Head of caudate nucleus (tissue), 42 donors: ENCODE data around the gene ZIC2.
"Not testable (repeated sequence)": the region's sequence is repeated elsewhere in the genome, so short reads cannot be mapped to it uniquely, and the experiment has no call there.

ENCODE experiments used
- DNase-seq, 42 donors: peaks; one replicate each; pipeline versions ENCODE4 v3.0.0 to v3.0.0-alpha.2; 2020 to 2021; ENCODE audit warnings: mixed read lengths in 7 of 42
- intact Hi-C: fragments of 100-400 bp; cut with DNase I; formaldehyde crosslinking; loops from one replicate; pipeline ENCODE4 v1.15.0; 2022

The ZIC2 gene

DNA sequence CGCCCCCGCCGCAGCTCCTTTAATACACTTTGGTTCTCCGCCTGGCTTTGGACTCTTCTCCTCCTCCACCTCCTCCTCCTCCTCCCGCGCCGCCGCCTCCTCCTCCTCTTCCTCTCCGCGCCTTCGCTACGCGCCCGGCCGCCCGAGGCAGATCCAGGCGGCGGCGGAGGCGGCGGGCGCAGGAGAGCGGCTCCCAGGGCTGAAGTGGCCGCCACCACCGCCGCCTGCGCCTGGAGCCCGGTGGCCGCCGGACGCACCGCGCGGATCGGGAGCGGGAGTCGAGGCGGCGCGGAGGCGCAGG lies at the start of gene ZIC2:
Gene ZIC2, plus strand, starts transcription at position 50 of the 301 bp plus-strand sequence. CDS start 281 bp downstream, outside the sequence.
- DNase-seq, result no peak
- intact Hi-C loops, result no loop called here

DNA sequence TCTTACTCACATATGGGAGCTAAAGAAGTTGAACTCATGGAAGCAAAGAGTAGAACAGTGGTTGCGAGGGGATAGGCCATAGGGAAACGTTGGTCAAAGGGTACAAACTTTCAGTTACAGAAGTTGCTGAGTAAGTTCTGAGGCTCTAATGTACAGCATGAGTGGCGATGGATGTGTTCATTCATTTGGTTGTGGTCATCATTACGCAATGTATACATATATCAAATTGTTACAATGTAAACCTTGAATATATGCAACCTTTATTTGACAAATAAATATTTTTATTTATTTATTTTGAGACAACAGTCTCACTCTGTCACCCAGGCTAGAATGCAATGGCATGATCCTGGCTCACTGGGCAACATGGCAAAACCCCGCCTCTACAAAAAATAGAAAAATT lies 48.7 kb upstream of the ZIC2 start:
- intact Hi-C loops, result no loop called here
- DNase-seq, result no peak

DNA sequence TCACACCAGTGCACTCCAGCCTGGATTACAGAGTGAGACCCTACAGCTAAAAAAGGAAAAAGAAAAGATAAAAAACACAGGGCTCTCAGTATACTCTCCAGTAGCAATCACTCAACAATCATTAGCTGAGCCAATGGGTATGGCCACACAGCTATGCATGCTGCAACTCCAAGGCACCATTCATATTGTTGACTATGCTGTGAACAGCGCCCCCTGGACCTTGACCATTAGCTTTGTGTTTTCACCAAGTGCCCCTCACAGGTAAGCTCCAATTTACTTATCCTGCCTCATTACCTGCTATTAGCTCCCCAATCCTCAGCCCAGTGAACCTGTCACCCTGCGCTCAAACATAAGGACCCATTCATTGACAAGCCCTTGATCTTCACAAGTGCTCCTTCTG lies 45.8 kb upstream of the ZIC2 start:
- intact Hi-C loops, result no loop called here

DNA sequence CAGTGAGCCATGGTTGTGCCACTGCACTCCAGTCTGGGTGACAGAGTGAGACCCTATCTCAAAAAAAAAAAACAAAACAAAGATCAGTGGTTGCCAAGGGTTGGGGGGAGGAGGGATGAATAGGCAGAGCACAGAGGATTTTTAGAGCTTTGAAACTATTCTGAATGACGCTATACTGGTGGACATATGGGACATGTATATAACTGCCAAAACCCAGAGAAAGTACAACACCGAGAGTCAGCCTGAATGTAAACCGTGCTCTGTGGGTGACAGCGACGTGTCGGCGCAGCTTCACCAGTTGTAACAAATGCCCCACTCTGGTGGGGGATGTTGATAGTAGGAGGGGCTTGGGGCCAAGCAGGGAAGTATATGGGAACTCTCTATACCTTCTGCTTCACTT lies 42.9 kb upstream of the ZIC2 start:
- no peak for DNase-seq
- intact Hi-C loops, result no loop called here

More for the DNA sequence above, 45.8 kb upstream of the ZIC2 start:
- no peak for DNase-seq

DNA sequence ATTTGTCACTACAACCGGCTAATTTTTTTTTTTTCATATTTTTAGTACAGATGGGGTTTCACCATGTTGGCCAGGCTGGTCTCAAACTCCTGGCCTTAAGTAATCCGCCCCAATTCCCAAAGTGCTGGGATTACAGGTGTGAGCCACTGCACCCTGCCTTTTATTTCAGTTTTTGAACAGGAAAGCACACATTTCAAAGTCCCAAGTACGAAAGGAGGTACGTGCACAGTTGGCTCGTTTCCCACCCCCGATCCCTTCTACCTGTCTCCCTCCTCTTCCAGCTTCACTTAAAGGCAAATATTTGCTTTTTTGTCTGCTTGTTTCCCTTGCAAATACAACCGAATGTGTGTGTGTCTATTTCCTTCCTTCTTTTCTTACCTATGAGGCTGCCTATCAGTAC lies 40.5 kb upstream of the ZIC2 start:
- intact Hi-C loops, result no loop called here

DNA sequence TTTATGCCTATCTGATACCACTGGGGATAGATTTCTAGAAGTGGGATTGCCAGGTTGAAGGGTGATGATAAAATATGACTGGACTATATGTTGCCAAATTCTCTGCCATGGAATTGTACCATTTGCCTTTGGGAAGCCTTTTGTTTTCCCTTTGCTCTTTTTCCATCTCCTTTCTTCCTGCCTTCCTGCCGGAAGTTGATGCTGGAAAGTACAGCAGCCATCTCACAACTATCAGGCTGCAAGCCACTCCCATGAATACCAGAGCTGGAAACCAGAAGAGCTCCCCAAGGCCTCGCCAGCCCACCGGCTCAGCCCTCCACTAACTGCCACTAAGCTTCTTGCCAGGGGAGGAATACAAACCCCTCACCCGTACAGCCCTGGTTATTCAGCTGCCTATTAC lies 39.7 kb upstream of the ZIC2 start:
- no peak for DNase-seq
- intact Hi-C loops, result no loop called here

More for the DNA sequence above, 40.5 kb upstream of the ZIC2 start:
- DNase-seq, result no peak

DNA sequence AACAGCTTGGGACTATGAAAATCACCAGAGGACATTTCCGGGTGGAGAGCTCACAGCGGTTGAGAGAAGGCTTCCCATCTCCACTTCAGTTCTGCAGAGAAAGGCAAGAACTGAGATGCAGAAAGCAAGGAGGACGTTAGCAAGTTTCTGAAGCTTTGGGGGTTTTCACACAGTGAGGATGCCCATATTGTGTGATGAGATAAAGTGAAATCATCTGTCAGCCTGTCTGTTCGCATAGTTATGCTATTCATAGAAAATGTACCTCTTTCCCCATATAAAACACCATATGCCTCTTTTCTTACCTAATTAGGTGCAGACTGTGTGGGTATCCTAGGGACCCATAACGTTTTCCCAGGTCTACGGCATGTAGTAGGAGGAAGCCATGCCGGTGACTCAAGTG lies 37.5 kb upstream of the ZIC2 start:
- intact Hi-C loops, result no loop called here
- DNase-seq, result no peak

DNA sequence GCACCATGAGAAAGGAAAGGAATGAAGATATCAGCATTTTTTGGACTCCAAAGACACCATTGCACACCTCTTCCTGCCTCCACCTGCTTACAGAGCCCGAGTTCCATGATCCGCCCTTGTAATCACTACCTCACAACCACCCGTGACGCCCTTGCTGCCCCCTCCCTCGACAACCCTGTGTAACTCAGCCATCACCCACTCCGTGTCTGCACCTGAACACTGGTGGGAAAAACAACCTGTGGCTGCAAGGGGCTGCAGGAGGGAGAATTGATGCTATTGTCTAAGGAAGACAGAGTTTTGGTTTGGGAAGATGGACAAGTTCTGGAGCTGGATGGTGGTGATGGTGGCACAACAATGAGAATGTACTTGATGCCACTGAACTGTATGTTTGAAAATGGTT lies 37.0 kb upstream of the ZIC2 start:
- DNase-seq, result no peak
- intact Hi-C loops, result no loop called here

DNA sequence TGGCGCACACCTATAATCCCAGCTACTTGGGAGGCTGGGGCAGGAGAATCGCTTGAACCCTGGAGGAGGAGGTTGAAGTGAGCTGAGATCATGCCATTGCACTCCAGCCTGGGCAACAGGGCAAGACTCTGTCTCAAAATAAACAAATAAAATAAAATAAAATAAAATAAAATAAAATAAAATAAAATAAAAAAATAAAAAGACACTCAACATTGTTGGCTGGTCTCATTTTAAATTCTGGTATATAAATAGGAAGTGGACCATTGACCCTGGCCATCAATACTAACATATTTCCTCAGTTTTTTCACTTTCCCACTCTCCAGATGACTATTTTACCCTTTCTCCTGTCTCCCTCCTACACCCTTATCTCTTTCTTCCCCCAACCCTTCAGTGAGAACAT lies 36.1 kb upstream of the ZIC2 start:
- intact Hi-C loops, DNase-seq: not testable (repeated sequence)

DNA sequence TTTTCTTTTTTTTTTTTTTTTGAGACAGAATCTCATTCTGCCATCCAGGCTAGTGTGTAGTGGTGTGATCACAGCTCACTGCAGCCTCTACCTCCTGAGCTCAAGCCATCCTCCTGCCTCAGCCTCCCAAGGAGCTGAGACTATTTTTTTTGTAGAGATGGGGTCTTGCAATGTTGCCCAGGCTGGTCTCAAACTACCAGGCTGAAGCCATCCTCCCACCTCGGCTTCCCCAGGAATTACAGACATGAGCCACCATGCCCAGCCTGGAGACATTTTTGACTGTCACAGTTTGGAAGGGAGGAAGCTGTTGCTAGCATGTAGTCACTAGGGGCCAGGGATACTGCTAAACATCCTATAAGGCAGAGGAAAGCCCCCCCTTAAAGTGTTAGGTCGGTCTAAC lies 33.9 kb upstream of the ZIC2 start:
- intact Hi-C loops, result no loop called here
- DNase-seq, result no peak

DNA sequence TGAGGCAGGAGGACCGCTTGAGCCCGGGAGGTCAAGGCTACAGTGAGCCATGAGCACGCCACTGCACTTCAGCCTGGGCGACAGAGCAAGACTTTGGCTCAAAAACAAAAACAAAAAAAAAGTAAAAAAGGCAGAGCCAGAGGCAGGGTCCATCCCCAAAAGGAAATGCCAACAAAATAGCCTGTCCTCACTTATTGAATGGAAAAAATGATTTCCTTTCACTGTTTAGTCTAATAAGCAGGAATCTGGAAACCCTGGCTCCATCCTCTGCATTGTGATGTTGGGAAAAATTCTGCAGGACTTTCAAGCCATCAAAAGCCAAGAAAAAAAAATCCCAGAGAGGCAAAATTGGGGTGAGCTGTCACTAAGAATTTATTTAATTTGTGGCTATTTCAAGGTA lies 33.2 kb upstream of the ZIC2 start:
- intact Hi-C loops, result no loop called here
- DNase-seq, result no peak

DNA sequence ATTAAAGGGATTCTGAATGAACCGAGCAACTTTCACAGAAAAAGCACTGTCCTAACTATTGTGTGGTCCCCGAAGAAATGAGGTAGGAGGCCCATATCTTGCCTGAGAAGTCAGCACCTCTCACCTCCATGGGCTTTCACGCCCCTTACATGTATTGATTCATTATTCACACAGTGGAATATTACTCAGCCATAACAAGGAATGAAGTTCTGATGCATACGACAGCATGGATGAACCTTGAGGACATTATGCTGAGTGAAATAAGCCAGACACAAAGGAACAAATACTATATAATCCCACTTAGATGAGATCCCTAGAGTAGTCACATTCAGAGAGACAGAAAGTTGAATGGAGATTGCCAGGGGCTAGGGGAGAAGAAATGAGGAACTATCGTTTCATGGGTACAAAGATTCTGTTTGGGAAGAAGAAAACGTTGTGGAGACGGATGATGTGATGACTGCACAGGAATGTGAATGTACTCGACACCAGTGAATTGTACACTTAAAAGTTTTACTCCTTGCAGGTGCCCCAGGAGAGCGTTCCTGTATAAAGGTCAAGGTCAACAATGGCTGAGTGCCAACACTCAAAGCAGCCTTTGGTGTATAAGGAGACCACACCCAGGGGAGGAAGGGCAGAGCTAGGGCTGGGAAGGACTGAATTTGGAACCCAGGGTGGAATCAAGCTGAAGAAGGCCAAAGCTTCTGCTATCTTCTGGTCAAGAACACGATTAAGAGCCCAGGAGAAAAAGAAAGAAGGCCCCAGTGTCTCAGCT lies 32.5 kb upstream of the ZIC2 start:
- no peak for DNase-seq
- intact Hi-C loops, result no loop called here

DNA sequence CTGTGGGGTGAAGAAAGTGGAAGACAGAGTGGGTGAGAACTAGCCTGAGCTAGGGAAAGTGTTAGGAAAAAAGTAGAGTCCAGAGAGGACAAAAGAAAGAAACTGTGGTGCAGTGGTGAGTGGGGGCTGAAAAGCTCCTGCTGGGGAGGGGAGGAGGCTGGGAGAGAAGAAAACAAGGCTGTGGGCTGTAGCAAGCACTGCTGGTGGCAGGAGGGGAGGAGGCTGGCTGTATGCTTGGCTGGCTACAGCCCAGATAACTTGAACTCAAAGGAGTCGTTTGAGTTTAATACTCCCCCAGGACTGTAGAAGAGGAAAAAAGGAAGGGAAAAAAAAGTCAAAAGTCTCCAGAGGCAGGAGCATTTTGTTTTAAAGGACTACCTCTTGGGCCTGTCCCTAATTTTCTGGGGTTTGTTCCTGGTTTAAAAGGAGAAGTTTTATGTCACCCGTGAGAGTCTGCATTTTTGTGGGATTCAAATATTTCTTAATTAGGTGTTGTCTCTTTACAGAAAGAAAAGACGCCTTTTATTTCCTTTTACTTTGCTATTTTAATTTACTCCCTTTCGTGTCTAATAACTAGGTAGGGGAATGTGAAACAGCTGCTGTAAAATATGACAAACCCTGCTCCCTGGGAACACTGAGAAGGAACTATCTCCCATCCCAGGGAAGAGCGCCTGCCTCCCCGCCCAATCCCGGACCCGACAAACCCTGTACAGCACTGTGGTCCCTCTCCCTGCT lies 31.7 kb upstream of the ZIC2 start:
- peak in 2 of 42 donors; percentile 35 to 51 for DNase-seq
- intact Hi-C loops, result no loop called here

DNA sequence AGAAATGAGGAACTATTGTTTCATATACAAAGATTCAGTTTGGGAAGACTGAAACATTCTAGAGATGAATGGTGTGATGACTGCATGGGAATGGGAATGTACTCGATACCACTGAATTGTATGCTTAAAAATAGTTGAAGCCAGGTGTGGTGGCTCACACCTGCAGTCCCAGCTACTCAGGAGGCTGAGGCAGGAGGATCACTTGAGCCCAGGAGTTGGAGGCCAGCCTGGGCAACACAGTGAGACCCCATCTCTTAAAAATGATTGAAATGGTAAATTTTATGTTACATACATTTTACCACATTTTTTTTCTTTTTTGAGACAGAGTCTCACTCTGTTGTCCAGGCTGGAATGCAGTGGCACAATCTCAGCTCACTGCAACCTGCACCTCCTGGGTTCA lies 29.9 kb upstream of the ZIC2 start:
- intact Hi-C loops, DNase-seq: not testable (repeated sequence)

DNA sequence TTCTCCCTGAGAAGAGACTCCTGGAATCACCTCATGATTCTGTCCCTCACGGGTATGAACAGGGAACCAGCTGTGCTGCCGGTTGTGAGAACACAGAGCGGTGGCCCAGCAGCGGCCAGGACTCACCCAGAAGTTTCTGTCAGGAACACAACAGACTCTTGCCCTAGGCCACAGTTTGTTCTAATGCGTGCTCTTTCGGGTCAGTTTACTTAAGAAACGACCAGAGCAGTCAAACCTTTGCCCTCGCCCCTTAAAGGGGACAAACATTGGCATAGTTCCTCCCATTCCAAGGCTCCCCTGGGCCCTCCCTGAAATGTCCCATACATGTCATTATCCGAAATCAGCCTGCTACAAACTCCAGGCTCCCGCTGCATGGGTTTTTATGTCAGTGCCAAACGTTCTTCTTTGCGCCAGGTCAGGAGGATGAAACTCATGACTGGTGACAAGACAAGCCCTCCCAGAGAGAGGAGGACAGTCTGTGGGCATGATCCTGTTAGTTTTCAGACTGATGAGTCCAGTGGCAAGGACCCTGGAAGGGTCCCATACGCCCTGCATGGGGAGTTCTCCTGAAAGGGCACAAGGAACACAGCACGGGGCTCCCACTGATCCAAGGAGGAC lies 28.3 kb upstream of the ZIC2 start:
- intact Hi-C loops, result no loop called here

DNA sequence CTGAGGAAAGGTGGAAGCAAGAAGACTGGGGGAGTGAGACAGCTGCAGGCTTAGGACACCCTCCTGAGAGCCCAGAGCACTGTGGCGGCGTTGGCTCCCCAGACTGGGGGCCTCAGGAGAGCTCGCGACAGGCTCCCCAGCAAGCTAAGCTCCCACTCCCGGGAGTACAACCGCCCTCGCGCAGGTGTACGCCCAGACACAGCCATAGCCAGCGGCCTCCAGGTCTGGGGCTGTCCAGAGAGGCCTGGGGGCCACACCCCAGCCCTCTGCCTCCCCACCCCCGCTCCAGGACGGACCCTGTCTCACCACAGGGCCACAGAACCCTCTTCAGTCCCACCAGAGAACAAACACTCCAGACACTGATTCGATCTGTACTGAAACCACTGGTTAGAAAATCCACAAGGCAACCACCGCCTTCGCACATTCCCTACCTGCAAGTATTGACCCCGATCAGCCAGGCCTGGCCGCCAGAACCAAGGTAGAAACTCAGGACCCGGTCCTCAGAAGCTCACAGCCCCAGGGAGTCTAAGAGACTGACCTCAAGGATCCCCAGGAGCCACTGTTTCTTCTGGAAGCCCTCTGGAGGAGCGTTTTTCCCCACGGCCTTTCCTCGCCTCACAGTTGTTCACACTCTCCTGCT lies 26.4 kb upstream of the ZIC2 start:
- no peak for DNase-seq
- intact Hi-C loops, result no loop called here

More for the DNA sequence above, 28.3 kb upstream of the ZIC2 start:
- no peak for DNase-seq

DNA sequence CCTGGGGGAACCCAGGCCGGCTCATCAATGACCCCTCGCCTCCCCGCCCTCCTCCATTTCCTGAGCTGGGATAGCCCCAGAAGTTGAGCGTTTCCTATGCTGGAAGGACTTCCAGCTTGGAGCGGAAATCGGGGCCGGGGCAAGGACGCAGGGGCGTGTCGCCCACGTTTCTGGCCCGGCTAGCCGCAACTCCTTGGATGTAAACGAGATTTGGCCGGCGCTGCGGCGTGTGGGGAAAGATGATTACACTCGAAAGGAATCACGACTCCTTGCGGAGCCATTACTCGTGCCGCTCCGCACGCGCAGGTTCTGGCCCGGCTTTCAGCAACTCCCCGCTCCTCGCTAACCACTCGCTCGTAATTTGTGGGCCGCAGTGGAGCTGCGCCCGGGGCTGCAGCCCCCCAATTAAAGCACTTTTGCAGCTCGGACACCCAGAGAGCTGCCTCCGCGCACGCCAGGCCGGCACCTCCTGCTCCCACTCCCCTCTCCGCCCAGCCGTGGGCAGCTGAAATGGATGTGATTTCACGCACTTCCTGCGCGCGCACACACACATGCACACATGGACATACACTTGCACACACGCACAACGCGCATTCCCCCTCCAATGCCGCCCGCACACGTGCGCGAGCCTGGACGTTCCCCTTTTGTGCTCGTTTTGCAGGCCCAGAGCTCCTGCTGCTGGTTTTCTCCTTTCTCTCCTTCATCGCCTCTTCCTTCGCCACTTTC lies 25.7 kb upstream of the ZIC2 start:
- no peak for DNase-seq
- intact Hi-C loops, result no loop called here

DNA sequence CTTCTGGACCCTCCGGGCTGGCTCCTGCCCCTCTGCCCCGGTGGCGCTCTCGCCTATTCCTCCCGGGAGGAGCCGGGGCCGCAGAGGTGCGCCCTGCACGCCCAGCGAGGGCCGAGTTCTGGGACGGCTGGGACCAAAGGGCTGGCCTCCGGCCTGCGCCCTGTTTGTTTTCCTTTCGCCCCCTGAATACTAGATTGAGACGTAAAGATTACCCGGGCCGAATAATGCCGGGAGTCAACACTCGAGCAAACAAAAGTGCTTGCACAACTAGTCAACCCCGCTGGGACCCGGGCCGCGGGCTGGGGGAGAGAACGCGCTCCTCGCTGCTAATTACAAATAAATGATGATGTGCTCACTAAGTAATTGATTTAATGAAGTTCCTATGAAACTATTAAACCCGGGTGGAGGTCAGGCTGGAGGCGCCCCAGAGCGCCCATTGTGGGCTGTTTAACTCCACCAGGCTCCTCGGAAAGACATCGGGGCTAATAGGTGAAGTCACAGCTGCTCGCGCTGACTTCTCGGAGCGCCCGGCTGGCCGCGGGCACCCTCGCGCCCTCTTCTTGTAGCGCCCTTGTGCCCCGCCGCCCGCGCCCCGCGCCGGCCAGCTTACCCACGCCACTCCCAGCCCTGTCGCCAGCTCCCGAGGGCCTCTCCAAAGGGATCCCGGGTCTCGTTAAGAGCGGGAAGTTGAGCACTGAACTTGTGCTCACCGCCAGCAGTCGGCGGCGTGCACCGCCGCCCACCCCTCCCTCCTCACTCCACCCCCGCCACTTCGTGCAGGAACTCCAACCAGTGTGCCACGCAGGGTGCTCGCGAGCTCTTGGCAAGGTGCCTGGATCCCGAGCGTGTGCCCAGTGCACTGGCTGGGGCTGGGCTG lies 24.9 kb upstream of the ZIC2 start:
- DNase-seq, result peak in 1 of 42 donors; percentile 27
- intact Hi-C loops, result no loop called here
